ENCODE measurements around the gene JAK3.

JAK3 gene

GRCh38 chr19:17775991-17776803, 71.6 kb downstream of the JAK3 start:
- DNase-seq, result no peak

GRCh38 chr19:17775245-17775927, 72.4 kb downstream of the JAK3 start:
- DNase-seq, result peak; percentile 48
